GM12878 (cell line): ENCODE measurements around the gene MSH2. TPM values are rescaled to one million over a fixed set of nuclear protein-coding genes. Genes with fewer than 3 reads are reported as not detected.

Experiments used
- ATAC-seq: fragments of 200-7000 bp; cut with Tn5 transposase; 3 replicates; pipeline ENCODE4 v1.9.1; 2020; ENCODE audit warnings: mild to moderate bottlenecking, moderate library complexity
- BruUV-seq: library from RNA; stranded (reverse); fragments of 400-500 nt; replicated peaks from 2 replicates; lab custom pipeline; 2021; lab: Mats Ljungman, UMichigan
- CTCF ChIA-PET: fragments of 300-600 bp; sonication (Branson Sonifier 250); formaldehyde crosslinking; extraction: SDS; loops from one replicate; lab custom pipeline; 2021; ENCODE audit warnings: inconsistent platforms; lab: Yijun Ruan, JAX
- POLR2A ChIA-PET: fragments of 350-600 bp; formaldehyde crosslinking; extraction: SDS; loops from one replicate; lab custom pipeline; 2021; ENCODE audit warnings: inconsistent platforms; lab: Charles Lee
- RAD21 ChIA-PET: fragments of 300-600 bp; sonication (Branson Sonifier 250); formaldehyde crosslinking; loops from one replicate; lab custom pipeline; 2023; ENCODE audit warnings: antibody characterized with exemption; ENCODE audit not compliant: unreplicated experiment; lab: Charles Lee
- SMC1A ChIA-PET: fragments of 300-600 bp; sonication (Branson Sonifier 250); formaldehyde crosslinking; loops from one replicate; lab custom pipeline; 2023; ENCODE audit not compliant: unreplicated experiment, uncharacterized antibody; lab: Charles Lee
- DNase-seq: peaks from one replicate; pipeline ENCODE4 v3.0.0-alpha.2; 2011; ENCODE audit warnings: low read depth, low spot score
- FAIRE-seq: peaks from 3 replicates; lab custom pipeline; 2011; peaks lifted over from hg19 to GRCh38; lab: Jason Lieb, UNC
- H2AFZ ChIP-seq: 2 replicates; pipeline ENCODE4 v1.6.0; 2011; ENCODE audit warnings: low read depth, low read length, control low read depth; ENCODE audit not compliant: control insufficient read depth
- H3K27ac ChIP-seq: 2 replicates; pipeline ENCODE4 v1.5.1; 2011; ENCODE audit warnings: control low read depth; ENCODE audit not compliant: control insufficient read depth, insufficient read depth
- H3K27me3 ChIP-seq, 2 experiments: replicated peaks in 1 of 2; 2 replicates each; pipeline versions ENCODE4 v1.6.0 to v1.6.1; 2011; ENCODE audit warnings: low read length in 1 of 2; ENCODE audit not compliant: control insufficient read depth in 2 of 2, insufficient read depth in 2 of 2
- H3K36me3 ChIP-seq, 2 experiments: 2 replicates each; pipeline ENCODE4 v1.5.1; 2011; ENCODE audit warnings: low read length in 1 of 2; ENCODE audit not compliant: control insufficient read depth in 2 of 2, insufficient read depth in 2 of 2
- H3K4me1 ChIP-seq: 2 replicates; pipeline ENCODE4 v1.6.1; 2011; ENCODE audit warnings: mild to moderate bottlenecking, low read length, moderate library complexity, mixed read lengths; ENCODE audit not compliant: control insufficient read depth, insufficient read depth
- H3K4me2 ChIP-seq: 2 replicates; pipeline ENCODE4 v1.6.0; 2011; ENCODE audit warnings: control low read depth; ENCODE audit not compliant: control insufficient read depth, insufficient read depth
- H3K4me3 ChIP-seq: fragments of 200-600 bp; sonication (generic); 2 replicates; pipeline ENCODE4 v1.5.1; 2016
- H3K79me2 ChIP-seq: 2 replicates; pipeline ENCODE4 v1.6.0; 2011; ENCODE audit warnings: low read length; ENCODE audit not compliant: control insufficient read depth, insufficient read depth
- H3K9ac ChIP-seq: 2 replicates; pipeline ENCODE4 v1.8.0; 2011; ENCODE audit warnings: low read length, control low read depth, mixed read lengths; ENCODE audit not compliant: control insufficient read depth, insufficient read depth
- H3K9me3 ChIP-seq: replicated peaks from 3 replicates; pipeline ENCODE4 v1.5.1; 2011; ENCODE audit warnings: mild to moderate bottlenecking, low read length; ENCODE audit not compliant: control insufficient read depth, insufficient read depth
- H4K20me1 ChIP-seq: 2 replicates; pipeline ENCODE4 v1.6.0; 2011; ENCODE audit not compliant: control insufficient read depth, insufficient read depth
- EZH2 ChIP-seq: IDR thresholded peaks from 2 replicates; pipeline ENCODE4 v1.6.1; 2012; ENCODE audit warnings: low read depth, mild to moderate bottlenecking, control low read depth, inconsistent platforms, low read length, borderline replicate concordance; ENCODE audit not compliant: control insufficient read depth
- MTA2 ChIP-seq: fragments of 450-650 bp; IDR thresholded peaks from 2 replicates; pipeline ENCODE4 v1.6.1; 2016; ENCODE audit warnings: low read depth, mild to moderate bottlenecking, moderate library complexity
- PAX5 ChIP-seq: IDR thresholded peaks from 2 replicates; pipeline ENCODE4 v1.6.1; 2011; ENCODE audit warnings: low read depth, low read length, borderline replicate concordance
- SPI1 ChIP-seq: IDR thresholded peaks from 2 replicates; pipeline ENCODE4 v1.6.1; 2011; ENCODE audit warnings: low read depth, mild to moderate bottlenecking, low read length, moderate library complexity, borderline replicate concordance; ENCODE audit not compliant: insufficient read depth
- TBL1XR1 ChIP-seq: IDR thresholded peaks from 2 replicates; pipeline ENCODE4 v1.6.1; 2012; ENCODE audit warnings: low read depth, low read length, improper control_type of control experiment
- WGBS: methylation state at CpG from one replicate; pipeline ENCODE4 v1.1.6; 2016; ENCODE audit warnings: low lambda C conversion rate; ENCODE audit not compliant: insufficient replicate concordance, insufficient coverage; ENCODE audit errors: missing lambda C conversion rate; 5-methylcytosine and 5-hydroxymethylcytosine counted together
- in situ Hi-C: fragments of 300-500 bp; cut with MboI; formaldehyde crosslinking; loops from 9 replicates; pipeline ENCODE4 v1.14.3; 2018; ENCODE audit warnings: mixed read lengths
- intact Hi-C: fragments of 100-400 bp; cut with micrococcal nuclease; formaldehyde crosslinking; loops from one replicate; pipeline ENCODE4 v1.14.2; 2022; ENCODE audit not compliant: unreplicated experiment
- polyA plus RNA-seq, 11 experiments: library from polyadenylated mRNA; depleted of rRNA in 4 of 11; unstranded in 6 of 11; stranded (reverse) in 5 of 11; fragments of >200 nt; fragmentation: Nextera tagmentation in 4 of 11; fragmentation: Illumina TruSeq in 1 of 11; extraction: Ambion mirVana in 4 of 11; extraction: Trizol in 1 of 11; gene quantifications; 1 replicate in 1 of 11; 2 replicates in 10 of 11; pipeline versions ENCODE4 v1.2.1 to v1.2.3, GENCODE V29; 2011 to 2016; ENCODE audit warnings: inconsistent platforms in 2 of 11, missing spikeins in 2 of 11, low read depth in 1 of 11
- total RNA-seq, 4 experiments: library from RNA; depleted of rRNA in 3 of 4; stranded (reverse); fragments of >200 nt in 3 of 4; fragmentation: Illumina TruSeq in 1 of 4; extraction: Trizol in 1 of 4; gene quantifications; 2 replicates each; pipeline versions ENCODE4 v1.2.1 to v1.2.3, GENCODE V29; 2013 to 2021
- TF ChIP-seq, protein P1 (sequence below): IDR thresholded peaks from 2 replicates; pipeline ENCODE4 v1.6.1; 2012; ENCODE audit warnings: improper control_type of control experiment, low read depth, low read length; ENCODE audit not compliant: insufficient replicate concordance

Gene MSH2
- total and polyA plus RNA-seq, 10 of the 15 experiments (the other 5 are each of a cell fraction or from before 2014, with no cell fraction given) = 24.3 to 94.4 (median 55.5) TPM

DNA sequence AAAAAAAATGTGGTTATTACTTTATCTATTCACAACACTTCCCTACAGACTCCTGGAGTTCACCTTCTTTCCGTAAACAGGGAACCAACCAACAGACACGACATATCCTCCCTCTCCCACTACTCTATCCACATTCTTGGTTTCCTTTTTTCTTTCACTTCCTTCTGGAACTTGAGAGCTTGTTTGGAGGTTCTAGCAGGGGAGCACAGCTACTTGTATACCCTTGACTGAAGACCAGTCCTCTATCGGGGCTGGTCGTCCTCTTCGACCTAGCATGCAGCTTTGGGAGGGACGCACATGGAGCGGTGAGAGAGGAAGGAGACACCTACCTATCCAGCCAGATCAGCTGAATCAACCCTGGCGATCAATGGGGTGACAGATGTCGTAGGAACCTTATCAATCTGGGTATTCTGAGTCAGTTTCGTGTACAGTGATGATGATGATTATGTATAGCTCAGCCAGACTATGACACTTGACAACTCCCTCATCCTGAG is 43.5 kb upstream of the MSH2 start:
- Histone ChIP-seq H3K4me2 (no peak overlapping the region), H3K36me3 (no peaks in the 10 kb centered on the region), H3K27ac (no peak overlapping the region), H3K9me3 (no peaks in the 10 kb centered on the region), H3K4me3 (no peak overlapping the region), H3K27me3 (no peaks in the 10 kb centered on the region), H3K4me1 (no peaks in the 10 kb centered on the region), H3K79me2 (no peaks in the 10 kb centered on the region), H2AFZ (no peak overlapping the region), H4K20me1 (no peaks in the 10 kb centered on the region; the same call in 1 of the 2 replicates), H3K9ac (no peak overlapping the region)
- ChIA-PET POLR2A (no interaction called here), CTCF (no interaction called here), SMC1A (interaction anchor here (0.7 kb wide), 1 partner anchor 165 kb away, joined by 3 read pairs; no protein-coding TSS in a partner anchor), RAD21 (interaction anchor here (0.6 kb wide), 1 partner anchor 889 kb away, joined by 3 read pairs; no protein-coding TSS in a partner anchor)
- no peak for ATAC-seq
- in situ Hi-C loops (no loop called here), intact Hi-C loops (no loop called here)
- BruUV-seq = no TSS peak
- no peak for FAIRE-seq
- no peak for DNase-seq
- WGBS = 55% methylated on average over 10 of the region's 10 CpGs
- TF ChIP-seq MTA2 (no peak), PAX5 (no peak), EZH2 (no peak), TBL1XR1 (no peak), SPI1 (no peak)
- TF ChIP-seq, protein P1, sequence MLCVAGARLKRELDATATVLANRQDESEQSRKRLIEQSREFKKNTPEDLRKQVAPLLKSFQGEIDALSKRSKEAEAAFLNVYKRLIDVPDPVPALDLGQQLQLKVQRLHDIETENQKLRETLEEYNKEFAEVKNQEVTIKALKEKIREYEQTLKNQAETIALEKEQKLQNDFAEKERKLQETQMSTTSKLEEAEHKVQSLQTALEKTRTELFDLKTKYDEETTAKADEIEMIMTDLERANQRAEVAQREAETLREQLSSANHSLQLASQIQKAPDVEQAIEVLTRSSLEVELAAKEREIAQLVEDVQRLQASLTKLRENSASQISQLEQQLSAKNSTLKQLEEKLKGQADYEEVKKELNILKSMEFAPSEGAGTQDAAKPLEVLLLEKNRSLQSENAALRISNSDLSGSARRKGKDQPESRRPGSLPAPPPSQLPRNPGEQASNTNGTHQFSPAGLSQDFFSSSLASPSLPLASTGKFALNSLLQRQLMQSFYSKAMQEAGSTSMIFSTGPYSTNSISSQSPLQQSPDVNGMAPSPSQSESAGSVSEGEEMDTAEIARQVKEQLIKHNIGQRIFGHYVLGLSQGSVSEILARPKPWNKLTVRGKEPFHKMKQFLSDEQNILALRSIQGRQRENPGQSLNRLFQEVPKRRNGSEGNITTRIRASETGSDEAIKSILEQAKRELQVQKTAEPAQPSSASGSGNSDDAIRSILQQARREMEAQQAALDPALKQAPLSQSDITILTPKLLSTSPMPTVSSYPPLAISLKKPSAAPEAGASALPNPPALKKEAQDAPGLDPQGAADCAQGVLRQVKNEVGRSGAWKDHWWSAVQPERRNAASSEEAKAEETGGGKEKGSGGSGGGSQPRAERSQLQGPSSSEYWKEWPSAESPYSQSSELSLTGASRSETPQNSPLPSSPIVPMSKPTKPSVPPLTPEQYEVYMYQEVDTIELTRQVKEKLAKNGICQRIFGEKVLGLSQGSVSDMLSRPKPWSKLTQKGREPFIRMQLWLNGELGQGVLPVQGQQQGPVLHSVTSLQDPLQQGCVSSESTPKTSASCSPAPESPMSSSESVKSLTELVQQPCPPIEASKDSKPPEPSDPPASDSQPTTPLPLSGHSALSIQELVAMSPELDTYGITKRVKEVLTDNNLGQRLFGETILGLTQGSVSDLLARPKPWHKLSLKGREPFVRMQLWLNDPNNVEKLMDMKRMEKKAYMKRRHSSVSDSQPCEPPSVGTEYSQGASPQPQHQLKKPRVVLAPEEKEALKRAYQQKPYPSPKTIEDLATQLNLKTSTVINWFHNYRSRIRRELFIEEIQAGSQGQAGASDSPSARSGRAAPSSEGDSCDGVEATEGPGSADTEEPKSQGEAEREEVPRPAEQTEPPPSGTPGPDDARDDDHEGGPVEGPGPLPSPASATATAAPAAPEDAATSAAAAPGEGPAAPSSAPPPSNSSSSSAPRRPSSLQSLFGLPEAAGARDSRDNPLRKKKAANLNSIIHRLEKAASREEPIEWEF = no peak
